GM23338 (cell line): ENCODE measurements around the gene SMG9.

Experiments
- CREB1 ChIP-seq: fragments of 250-450 bp; sonication (Bioruptor Pico); IDR thresholded peaks from 2 replicates; pipeline ENCODE4 v1.5.0; 2020; ENCODE audit warnings: low read depth, mild to moderate bottlenecking, moderate library complexity
- EZH2 ChIP-seq: fragments of 200-600 bp; sonication (generic); IDR thresholded peaks from one replicate; pipeline ENCODE4 v1.8.0; 2017; ENCODE audit warnings: antibody characterized with exemption, mild to moderate bottlenecking, low read depth; ENCODE audit not compliant: unreplicated experiment
- POLR2AphosphoS5 ChIP-seq: IDR thresholded peaks from 2 replicates; pipeline ENCODE4 v1.6.1; 2016; ENCODE audit warnings: antibody characterized with exemption, low read depth
- TF ChIP-seq, protein P1 (sequence below), 2 experiments: fragments of 200-600 bp in 1 of 2; sonication (generic) in 1 of 2; conservative IDR thresholded peaks; 2 replicates each; pipeline versions ENCODE4 v1.5.1 to v1.6.1; 2016 to 2017; ENCODE audit warnings: antibody characterized with exemption in 2 of 2, low read depth in 2 of 2, mild to moderate bottlenecking in 2 of 2, moderate library complexity in 1 of 2
- TF ChIP-seq, protein P2 (sequence below): IDR thresholded peaks from one replicate; pipeline ENCODE4 v1.6.1; 2018; ENCODE audit warnings: antibody characterized with exemption; ENCODE audit not compliant: unreplicated experiment

DNA sequence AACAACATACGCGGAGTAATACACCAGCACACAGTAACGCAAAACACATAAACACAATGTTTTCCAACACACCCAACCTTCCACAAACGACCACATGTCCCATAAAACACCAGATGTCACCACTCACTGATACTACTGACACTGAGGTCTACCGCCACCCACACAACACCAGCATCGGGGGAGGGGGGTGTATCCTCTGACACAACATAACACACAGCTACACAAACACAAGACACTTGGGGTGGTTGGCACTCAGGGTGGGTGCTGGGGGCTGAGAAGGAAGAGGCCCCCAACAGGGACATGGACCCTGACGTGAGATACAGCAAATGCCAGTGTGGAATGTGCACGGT, 27.5 kb upstream of the SMG9 start:
- TF ChIP-seq, protein P1, sequence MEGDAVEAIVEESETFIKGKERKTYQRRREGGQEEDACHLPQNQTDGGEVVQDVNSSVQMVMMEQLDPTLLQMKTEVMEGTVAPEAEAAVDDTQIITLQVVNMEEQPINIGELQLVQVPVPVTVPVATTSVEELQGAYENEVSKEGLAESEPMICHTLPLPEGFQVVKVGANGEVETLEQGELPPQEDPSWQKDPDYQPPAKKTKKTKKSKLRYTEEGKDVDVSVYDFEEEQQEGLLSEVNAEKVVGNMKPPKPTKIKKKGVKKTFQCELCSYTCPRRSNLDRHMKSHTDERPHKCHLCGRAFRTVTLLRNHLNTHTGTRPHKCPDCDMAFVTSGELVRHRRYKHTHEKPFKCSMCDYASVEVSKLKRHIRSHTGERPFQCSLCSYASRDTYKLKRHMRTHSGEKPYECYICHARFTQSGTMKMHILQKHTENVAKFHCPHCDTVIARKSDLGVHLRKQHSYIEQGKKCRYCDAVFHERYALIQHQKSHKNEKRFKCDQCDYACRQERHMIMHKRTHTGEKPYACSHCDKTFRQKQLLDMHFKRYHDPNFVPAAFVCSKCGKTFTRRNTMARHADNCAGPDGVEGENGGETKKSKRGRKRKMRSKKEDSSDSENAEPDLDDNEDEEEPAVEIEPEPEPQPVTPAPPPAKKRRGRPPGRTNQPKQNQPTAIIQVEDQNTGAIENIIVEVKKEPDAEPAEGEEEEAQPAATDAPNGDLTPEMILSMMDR (conservative IDR thresholded peaks at IDR 0.05; ENCODE audit: low read depth in 2 of 2): no peak
- TF ChIP-seq POLR2AphosphoS5: no peak
- no peak for TF ChIP-seq EZH2
- no peak for TF ChIP-seq CREB1 (CRISPR knock-in tag)
- TF ChIP-seq, protein P2, sequence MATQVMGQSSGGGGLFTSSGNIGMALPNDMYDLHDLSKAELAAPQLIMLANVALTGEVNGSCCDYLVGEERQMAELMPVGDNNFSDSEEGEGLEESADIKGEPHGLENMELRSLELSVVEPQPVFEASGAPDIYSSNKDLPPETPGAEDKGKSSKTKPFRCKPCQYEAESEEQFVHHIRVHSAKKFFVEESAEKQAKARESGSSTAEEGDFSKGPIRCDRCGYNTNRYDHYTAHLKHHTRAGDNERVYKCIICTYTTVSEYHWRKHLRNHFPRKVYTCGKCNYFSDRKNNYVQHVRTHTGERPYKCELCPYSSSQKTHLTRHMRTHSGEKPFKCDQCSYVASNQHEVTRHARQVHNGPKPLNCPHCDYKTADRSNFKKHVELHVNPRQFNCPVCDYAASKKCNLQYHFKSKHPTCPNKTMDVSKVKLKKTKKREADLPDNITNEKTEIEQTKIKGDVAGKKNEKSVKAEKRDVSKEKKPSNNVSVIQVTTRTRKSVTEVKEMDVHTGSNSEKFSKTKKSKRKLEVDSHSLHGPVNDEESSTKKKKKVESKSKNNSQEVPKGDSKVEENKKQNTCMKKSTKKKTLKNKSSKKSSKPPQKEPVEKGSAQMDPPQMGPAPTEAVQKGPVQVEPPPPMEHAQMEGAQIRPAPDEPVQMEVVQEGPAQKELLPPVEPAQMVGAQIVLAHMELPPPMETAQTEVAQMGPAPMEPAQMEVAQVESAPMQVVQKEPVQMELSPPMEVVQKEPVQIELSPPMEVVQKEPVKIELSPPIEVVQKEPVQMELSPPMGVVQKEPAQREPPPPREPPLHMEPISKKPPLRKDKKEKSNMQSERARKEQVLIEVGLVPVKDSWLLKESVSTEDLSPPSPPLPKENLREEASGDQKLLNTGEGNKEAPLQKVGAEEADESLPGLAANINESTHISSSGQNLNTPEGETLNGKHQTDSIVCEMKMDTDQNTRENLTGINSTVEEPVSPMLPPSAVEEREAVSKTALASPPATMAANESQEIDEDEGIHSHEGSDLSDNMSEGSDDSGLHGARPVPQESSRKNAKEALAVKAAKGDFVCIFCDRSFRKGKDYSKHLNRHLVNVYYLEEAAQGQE: no peak
